SU-DHL-6 (cell line): ENCODE measurements around the gene RXFP2.

Experiments
- CTCF ChIP-seq: fragments of 200-600 bp; sonication (generic); IDR thresholded peaks from one replicate; pipeline ENCODE4 v1.5.1; 2017; ENCODE audit warnings: antibody characterized with exemption, mild to moderate bottlenecking, low read length, moderate library complexity; ENCODE audit not compliant: insufficient read depth, poor library complexity, severe bottlenecking
- EZH2phosphoT487 ChIP-seq: fragments of 200-600 bp; sonication (generic), shearing (Covaris generic); conservative IDR thresholded peaks from 2 replicates; pipeline ENCODE4 v1.6.1; 2018; ENCODE audit warnings: mild to moderate bottlenecking, antibody characterized with exemption, low read length, moderate library complexity, mixed read lengths

GRCh38 chr13:31818236-31818635 lies 78.9 kb downstream of the RXFP2 start:
- TF ChIP-seq EZH2phosphoT487: no peak
- TF ChIP-seq CTCF: no peak
